HG03521 (cell line): Measurements from ENCODE around the gene S1PR2.
"Not testable (repeated sequence)": the region's sequence is repeated elsewhere in the genome, so short reads cannot be mapped to it uniquely, and the experiment has no call there.

Experiments
- ATAC-seq: cut with Tn5 transposase; IDR thresholded peaks from one replicate; pipeline ENCODE4 v1.9.1; 2021; ENCODE audit warnings: mild to moderate bottlenecking, moderate library complexity; ENCODE audit not compliant: unreplicated experiment

The S1PR2 gene

DNA sequence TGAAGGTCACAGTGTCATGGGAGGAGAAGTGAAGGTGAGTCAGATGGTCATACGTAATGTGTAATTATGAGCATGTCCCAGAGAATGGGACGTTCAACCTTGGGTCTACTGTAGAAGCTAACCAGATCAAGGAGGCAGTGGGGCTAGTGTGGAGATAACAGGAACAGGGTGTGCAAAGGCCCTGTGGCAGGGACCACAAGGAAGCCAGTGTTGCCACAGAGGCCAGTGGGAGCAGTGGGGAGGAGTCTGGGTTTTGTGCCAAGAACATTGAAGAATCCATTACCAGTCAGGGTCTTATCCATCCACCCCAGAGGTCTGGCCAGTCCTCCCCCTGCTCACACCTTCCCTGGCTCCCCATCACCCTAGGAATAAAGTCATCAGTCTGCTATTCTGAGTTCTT lies 24.2 kb upstream of the S1PR2 start:
- ATAC-seq: no peak

DNA sequence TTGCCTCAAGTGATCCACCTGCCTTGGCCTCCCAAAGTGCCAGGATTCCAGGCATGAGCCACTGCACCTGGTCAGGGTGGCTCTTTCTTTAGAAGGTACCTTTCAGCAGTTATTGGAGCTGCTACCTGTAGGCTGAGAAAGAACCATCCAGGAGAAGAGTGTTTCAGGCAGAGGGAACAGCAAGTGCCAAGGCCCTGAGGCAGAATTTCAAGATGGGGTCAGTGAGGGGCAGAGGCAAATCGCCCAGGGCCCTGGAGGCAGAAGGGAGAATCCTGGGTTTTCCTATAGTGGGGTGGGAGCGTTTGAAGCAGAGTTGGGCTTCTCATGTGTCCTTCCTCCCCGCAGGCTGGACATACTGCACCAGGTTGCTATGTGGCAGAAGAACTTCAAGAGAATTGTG lies 23.1 kb upstream of the S1PR2 start:
- no peak for ATAC-seq

DNA sequence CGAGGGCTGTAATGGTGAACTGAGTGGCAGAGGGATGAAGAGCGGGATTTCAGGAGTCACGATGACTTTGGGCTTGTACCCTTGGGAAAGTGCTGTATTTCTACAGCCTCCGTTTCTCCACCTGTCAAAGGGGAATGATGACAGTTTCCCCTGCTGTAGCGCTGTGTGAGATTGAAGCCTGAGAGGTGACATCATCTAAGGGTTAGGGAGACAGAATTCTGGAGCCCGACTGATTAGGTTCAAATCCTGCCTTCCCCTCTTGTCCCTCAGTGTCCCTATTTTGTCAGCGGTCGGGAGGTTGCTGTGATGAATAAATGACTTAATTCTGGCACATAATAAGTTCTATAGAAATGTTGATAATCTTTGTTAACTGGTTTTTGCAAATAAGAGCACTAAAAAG lies 21.6 kb upstream of the S1PR2 start:
- ATAC-seq: no peak

DNA sequence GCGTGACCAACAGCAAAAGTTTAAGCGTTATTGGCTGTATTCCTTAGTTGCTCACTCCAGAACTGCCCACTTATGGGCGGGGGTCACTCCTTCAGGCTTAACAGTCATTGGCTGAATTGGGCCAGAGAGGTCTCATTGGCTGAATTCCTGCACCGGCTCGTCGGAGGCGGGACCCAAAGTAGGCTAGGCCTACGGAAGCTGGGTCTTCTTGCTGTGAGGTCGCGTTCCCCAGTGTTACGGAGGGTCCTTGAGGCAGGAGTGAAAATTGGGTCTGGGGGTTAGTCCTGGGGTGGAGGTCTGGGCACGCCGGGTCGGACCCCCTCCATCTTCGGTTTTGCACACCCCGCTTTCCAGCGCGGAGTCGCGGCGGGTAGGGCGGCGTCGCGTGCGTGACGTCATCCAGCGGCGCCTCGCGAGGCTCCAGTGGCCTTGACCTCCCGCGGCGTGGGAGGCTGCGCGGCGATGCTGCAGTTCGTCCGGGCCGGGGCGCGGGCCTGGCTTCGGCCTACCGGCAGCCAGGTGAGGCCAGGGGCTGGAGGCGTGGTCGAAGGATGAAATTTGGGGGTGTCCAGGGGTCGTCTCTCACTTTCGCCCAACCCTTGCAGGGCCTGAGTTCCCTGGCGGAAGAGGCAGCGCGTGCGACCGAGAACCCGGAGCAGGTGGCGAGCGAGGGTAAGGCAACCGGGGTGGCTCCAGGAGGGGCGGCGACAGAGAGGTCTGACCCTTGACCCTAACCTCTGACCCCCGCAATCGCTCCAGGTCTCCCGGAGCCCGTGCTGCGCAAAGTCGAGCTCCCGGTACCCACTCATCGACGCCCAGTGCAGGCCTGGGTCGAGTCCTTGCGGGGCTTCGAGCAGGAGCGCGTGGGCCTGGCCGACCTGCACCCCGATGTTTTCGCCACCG lies 20.9 kb upstream of the S1PR2 start, which contains the start of gene MRPL4:
Gene MRPL4, plus strand, starts transcription at position 423 of the 903 bp plus-strand sequence. Its CDS starts 40 bp downstream, at position 463.
- peak; percentile 91 for ATAC-seq

DNA sequence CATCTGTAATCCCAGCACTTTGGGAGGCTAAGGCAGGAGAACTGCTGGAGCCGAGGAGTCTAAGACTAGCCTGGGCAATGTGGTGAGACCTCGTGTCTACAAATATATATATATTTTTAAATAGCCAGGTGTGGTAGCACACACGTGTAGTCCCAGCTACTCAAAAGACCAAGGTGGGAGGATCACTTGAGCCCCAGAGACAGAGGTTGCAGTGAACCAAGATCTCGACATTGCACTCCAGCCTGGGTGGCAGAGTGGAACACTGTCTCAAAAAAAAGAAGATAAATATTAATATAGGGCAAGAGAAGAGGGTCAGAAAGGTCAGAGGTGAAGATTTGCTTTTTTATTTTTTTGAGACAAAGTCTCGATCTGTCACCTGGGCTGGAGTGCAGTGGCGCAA lies 15.4 kb upstream of the S1PR2 start:
- ATAC-seq: no peak

DNA sequence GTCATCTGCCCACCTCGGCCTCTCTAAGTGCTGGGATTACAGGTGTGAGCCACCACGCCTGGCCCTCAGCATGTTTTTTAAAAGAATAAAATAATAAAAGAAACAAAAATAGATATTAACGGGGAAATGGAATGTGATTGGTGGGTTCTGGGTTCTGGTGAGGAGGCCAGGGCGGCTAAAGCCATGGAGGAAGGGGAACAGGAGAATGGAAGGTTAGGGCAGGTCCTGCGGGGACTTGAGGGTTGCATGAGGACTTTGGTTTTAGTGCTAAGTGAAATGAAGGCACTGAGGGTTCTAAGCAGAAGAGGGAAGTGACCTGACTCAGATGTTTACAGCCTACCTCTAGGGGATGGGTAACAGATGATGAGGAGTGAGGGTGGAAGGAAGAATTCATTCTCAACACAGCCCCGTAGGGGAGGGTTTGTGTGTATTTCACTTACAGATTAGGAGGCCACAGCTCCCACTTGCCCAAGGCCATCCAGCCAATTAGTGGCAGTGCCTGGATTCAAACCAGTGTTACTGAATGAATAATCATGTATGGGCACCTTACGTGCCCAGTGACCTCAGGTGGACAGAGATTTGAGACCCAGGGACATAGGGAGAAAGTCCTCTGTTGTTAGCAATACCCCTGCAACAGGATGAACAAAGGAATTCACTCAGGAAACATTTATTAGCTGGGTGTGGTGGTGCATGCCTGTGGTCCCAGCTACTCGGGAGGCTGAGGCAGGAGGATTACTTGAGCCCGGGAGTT lies 14.2 kb upstream of the S1PR2 start:
- ATAC-seq: no peak

DNA sequence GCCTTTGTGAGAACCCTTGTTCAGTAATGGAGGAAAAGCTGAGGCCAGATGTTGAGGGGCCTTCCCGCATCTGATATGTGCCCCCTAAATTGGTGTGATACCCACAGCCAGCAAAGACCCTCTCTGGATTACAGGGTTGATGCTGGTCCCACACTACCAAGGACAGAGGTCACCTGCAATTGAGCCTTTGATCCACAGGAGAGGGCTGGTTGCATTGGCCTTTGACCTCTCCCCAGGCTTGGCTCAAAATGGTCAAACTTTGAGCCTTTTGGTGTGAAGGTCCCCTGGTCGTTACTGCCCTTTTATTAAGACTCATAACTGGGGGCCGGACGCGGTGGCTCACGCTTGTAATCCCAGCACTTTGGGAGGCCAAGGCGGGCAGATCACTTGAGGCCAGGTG lies 12.5 kb upstream of the S1PR2 start:
- no peak for ATAC-seq

DNA sequence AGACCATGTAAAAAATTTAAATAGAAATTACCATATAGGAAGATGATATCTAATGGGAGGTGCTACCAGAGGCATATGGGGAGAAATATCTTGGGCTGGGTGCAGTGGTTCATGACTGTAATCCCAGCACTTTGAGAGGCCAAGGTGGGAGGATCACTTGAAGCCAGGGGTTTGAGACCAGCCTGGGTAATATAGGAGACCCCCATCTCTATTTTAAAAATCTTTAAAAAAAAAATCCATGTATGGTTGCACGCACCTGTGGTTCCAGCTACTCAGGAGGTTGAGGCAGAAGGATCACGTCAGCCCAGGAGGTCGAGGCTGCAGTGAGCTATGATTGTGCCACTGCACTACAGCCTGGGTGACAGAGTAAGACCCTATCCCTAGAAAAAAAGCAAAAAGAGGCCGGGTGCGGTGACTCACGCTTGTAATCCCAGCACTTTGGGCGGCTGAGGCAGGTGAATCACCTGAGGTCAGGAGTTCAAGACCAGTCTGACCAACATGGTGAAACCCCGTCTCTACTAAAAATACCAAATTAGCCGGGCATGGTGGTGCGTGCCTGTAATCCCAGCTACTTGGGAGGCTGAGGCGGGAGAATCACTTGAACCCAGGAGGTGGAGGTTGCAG lies 10.8 kb upstream of the S1PR2 start:
- ATAC-seq: not testable (repeated sequence)

DNA sequence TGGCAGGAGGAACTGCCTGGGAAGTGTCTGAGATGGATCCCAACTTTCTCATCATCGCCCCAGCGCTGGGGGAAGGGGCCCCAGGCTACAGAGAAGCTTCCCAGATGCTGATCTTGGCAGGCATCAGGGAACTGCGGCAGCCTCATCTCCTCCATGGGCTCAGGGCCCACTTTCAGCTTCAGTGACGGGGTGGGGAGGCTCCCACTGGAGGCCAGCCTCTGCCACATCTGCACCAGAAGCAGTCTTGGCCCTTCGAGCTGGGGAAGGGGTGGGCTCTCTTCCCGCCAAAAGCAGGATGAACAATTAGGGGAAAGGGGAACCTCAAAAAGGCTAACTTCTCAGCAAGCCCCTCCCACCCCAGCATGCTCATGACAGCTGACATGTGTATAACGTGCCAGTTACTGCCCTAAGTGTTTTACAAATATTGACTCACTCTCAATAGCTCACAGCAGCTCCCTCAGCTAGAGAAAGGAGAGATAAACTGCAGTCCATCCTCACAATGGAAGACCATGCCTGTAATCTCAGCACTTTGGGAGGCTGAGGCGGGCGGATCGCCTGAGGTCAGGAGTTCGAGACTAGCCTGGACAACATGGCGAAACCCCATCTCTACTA lies 7.1 kb upstream of the S1PR2 start:
- ATAC-seq: no peak

DNA sequence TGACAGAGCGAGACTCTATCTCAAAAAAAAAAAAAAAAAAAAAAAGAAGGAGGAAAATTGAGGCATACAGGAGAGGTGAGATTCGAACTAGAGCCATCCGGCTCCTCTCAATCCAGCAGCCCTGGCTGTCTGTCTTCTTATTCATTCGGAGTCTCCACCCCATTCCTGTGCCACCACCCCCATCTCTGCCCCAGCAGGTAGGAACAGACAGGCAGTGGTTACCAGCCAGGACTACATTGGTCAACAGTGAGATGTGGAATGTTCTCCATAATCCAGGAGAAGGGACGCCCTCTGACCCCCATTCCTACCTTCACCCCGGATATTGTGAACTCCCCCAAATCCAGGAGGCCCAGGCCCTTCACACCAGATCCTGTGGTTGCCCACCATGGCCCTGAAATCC lies 6.6 kb upstream of the S1PR2 start:
- no peak for ATAC-seq

DNA sequence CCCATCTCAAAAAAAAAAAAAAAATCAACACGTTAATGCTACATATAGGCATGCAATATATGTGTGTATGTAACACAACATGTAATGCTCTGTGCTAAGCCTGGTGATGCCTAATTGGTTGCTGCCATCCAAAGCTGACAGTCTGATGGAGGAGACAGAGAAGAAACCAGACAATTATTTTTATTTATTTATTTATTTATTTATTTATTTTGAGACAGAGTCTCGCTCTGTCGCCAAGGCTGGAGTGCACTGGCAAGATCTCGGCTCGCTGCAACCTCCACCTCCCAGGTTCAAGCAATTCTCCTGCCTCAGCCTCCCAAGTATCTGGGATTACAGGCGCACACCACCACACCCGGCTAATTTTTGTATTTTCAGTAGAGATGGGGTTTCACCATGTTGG lies 4.3 kb upstream of the S1PR2 start:
- not testable (repeated sequence) for ATAC-seq

DNA sequence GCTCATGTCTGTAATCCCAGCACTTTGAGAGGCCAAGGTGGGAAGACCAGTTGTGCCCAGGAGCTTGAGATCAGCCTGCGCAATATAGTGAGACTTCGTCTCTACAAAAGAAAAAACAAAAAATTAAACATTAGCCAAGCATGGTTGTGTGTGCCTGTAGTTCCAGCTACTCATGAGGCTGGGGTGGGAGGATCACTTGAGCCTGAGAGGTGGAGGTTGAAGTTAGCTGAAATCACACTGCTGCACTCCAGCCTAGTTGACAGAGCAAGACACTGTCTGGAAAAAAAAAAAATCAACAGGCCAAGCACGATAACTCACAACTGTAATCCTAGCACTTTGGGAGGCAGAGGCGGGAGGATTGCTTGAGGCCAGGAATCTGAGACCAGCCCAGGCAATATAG lies 3.9 kb upstream of the S1PR2 start:
- ATAC-seq: no peak

DNA sequence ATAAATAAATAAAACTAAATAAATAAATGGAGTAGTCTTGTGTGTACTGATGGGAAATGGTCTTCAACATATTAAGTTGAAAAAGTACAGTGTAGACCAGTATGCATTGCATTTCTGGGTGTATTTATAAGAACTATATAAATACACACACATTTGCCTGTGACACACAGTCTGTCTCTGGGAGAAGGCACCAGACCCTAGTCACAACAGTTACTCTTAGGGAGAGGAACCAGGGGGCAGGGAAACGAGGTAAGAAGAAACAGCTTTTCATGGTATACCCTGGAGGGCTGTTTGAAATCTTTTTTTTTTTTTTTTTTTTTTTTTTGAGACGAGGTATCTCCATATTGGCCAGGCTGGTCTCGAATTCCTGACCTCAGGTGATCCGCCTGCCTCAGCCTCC lies 2.8 kb upstream of the S1PR2 start:
- no peak for ATAC-seq

DNA sequence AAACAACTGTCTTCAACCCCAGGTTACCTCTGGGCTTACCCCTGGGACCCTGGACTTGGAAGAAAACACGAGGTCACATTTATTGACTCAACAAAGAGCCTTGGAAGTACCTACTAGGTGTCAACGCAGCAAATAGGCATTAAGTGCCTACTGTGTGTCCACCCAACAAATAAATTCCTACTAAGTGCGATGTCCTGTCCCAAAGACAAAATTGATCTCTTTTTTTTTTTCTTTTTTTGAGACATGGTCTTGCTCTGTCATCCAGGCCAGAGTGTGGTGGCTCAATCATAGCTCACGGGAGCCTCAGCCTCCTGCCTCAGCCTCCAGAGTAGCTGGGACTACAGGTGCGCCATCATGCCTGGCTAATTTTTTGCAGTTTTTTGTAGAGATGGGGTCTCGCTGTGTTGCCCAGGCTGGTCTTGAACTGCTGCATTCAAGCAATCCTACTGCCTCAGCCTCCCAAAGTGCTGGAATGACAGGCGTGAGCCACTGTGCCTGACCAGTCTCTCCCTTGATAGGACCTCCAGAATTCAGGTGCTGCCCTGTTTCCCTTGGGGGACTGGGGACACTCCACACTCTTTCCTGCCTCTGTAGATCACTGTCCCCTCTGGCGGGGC lies 589 bp upstream of the S1PR2 start:
- ATAC-seq: no peak

DNA sequence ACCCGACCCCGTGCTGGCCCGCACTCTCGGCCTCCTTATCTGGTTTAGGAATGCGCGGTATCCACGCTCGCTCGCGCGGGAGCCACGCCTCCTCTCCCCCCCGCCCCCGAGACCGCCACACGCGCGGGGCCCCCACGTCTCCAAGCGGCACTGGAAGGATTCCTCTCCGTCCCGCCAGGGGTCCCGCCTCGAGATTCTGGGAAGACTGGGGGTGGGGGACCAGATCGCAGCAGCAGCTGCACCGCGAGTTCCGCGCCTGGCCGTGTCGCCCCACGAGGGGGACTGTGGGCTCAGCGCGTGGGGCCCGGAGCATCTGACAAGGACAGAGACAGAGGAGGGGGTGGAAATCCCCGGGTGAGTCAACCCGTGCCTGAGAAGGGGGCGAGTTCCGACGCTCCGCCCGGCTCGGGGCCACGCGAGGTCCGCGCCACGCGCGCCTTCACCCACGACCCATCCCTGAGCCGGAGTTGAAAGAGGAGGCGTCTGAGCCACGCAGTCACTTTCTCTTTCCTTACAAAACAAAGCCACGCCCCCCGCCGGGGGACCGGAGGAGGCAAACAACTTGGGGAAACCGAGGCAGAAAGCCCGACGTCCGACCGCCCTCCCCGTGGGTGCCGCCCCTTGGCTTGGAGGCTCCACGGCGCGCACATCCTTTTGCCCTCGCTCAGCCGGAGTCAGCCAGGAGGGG lies 814 bp downstream of the S1PR2 start:
- ATAC-seq: peak; percentile 5

DNA sequence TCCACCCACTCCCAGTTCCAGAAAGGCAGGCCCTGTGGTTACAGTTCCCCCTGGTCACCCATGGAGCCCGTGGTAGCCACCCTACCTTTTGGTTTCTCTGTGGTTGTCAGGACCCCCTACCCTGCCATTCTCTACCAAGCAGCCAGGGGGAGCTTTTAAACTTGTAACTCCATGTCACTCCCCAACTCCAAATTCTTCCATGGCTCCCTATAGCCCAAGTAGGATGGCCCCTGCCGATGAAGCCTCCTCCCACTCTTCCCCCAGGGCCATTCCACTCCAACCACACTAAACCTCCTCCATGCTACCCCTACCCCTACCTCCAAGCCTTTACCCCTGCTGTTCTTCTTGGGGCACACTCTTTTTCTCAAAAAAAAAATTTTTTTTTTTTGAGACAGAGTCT lies 2.2 kb downstream of the S1PR2 start:
- no peak for ATAC-seq

DNA sequence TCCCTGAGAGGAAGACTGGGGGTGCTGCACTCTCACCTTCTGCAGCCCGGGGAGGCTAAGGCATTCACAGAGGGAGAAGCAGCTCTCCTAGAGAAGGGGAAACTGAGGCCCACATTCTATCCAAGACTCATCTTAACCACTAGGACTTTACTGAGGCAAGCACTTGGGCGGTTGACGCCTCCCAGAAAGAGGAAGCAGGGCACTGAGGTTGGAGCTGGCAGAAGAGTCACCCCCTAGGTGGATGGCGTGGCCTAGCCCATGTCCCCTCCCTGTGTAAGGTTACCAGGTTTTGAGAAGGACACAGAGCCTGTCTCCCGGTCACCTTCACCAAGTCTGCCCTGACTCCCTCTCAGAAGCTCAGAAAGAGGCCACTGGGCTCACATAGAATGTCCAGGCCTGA lies 2.7 kb downstream of the S1PR2 start:
- ATAC-seq: no peak

DNA sequence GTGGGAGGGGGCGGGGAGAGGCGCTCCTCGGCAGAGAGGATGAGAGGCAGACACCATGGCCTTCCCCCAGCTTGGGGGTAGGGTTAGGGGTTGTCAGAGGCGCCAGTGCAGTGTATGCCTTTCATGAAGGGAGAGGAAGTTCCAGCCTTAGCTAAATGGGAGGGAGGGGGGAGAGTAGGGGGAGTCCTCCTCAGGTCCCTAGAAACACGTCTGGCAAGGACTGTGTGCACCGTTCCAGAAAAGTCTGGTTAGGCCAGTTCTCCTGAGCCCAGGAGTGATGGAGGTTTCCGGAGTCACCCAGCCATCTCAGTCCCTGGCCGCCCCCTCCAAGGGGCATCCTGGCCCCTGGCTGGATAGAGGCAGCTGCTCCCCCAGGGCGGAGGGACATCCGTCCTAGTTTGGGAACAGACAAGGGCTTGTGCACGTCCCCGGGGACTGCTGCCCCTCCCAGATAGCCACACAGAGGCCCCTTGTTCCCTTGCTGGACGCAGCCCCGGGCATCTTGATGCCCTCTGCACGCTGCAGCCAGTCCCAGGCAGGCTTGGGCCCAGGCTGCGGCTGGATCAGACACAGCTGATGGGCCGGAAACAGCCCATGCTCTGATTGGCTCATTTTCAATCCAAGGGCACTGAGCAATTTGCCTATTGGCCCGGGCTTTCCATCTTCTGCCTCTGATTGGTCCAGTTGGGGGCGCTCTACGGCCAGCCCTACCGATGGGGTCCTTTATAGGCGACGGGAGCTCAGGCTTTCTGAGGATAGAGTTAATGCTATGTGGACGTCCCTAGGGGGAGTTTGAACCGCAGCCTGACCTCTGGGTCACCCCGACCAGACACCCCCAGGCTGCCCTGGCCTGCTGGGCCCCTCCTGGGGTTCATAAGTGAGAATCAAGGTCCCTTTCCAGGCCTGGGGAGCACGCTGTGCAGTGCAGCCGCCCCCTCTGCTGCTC lies 3.8 kb downstream of the S1PR2 start:
- ATAC-seq: no peak

DNA sequence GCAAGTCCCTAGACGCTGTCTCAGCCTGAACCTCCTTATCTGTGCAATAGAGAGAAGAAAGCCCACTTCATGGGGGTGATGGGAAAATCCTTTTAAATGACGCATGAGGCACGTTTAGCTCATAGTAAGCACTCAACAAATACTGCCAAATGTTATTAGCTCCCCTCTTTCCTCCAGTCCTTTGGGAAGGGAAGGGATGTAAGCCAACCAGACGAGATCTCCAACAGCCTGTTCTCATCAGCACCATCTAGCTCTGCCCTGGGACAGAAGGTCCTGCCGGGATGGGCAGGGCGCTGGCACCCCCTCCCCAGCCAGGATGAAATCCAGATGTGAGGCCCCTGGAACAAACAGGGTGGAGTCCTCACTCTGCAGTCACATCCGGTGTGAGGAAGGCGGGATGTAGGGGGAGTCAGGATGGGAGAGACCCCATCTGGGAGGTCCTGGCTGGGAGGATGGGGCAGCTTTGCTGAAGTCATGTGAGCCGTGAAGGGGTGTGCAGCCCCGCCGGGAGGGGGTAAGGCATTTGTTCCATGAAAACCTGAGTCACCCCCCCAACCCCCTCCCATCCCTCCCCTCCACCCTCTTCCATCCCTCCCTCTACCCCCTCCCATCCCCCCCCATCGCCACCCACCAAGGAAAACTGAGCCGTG lies 4.6 kb downstream of the S1PR2 start:
- ATAC-seq: no peak
